Breast epithelium (tissue), 3 donors: ENCODE data around the gene ERGIC3.

Experiments
- POLR2AphosphoS5 ChIP-seq, 3 donors: sonication (generic); formaldehyde crosslinking; IDR thresholded peaks; one replicate each; pipeline ENCODE4 v1.6.1; 2017; ENCODE audit warnings: antibody characterized with exemption in 3 of 3
- TF ChIP-seq, protein P1 (sequence below), 3 donors: fragments of 450-650 bp; IDR thresholded peaks; one replicate each; pipeline ENCODE4 v1.5.1; 2016 to 2017; ENCODE audit warnings: antibody characterized with exemption in 3 of 3, mild to moderate bottlenecking in 3 of 3, moderate library complexity in 3 of 3

DNA sequence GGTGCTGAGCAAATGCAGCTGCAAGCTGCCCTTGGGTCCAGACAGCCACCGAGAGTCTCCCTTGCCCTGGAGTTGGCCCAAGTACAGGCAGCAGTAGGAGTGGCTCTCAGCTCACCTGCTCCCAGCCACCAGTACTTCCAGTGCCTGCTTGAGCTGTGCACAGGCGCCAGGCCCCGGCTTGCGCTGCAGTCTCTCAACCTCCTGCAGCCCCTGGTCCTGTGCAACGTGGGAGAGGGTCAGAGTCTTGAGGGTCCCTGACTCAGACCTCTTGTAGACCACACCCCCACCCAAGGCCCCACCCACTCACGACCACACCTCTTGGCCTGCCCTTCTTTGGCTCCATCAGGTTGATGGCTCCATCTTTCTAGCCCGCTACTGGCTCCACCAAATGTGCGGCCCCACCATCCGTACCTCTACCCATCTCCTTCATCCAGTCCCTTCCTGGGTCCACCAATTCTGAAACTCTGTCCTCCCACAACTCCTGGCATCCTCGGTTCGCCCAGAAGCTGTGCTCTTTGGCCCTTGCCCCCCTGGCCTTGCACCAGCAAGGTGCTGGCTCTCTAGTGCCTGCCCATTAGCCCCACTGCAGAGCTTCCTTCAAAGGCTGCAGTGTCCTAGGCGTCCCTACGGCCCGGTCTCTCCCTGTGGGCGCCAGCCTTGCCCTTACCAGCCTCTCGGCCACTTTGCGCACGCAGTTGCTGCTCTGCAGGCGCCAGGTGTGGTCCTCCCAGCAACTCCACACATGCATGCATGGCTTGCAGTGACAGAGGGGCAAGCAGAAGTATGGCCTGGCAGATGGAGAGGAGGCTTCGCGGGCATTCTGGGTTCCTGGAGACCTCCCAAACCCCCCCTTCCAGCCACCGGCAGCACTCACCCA is 57.3 kb downstream of the ERGIC3 start:
- TF ChIP-seq POLR2AphosphoS5 (IDR thresholded peaks at IDR 0.05), result no peak
- TF ChIP-seq, protein P1, sequence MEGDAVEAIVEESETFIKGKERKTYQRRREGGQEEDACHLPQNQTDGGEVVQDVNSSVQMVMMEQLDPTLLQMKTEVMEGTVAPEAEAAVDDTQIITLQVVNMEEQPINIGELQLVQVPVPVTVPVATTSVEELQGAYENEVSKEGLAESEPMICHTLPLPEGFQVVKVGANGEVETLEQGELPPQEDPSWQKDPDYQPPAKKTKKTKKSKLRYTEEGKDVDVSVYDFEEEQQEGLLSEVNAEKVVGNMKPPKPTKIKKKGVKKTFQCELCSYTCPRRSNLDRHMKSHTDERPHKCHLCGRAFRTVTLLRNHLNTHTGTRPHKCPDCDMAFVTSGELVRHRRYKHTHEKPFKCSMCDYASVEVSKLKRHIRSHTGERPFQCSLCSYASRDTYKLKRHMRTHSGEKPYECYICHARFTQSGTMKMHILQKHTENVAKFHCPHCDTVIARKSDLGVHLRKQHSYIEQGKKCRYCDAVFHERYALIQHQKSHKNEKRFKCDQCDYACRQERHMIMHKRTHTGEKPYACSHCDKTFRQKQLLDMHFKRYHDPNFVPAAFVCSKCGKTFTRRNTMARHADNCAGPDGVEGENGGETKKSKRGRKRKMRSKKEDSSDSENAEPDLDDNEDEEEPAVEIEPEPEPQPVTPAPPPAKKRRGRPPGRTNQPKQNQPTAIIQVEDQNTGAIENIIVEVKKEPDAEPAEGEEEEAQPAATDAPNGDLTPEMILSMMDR (IDR thresholded peaks at IDR 0.05), result no peak
